NCI-H526 treated with DMSO at 0.1 percent for 48 hours (cell line): Measurements from ENCODE around the gene CASZ1.

Experiments used
- DNase-seq: peaks from one replicate; lab custom pipeline; 2025; lab: John Stamatoyannopoulos, UW

The CASZ1 gene

DNA sequence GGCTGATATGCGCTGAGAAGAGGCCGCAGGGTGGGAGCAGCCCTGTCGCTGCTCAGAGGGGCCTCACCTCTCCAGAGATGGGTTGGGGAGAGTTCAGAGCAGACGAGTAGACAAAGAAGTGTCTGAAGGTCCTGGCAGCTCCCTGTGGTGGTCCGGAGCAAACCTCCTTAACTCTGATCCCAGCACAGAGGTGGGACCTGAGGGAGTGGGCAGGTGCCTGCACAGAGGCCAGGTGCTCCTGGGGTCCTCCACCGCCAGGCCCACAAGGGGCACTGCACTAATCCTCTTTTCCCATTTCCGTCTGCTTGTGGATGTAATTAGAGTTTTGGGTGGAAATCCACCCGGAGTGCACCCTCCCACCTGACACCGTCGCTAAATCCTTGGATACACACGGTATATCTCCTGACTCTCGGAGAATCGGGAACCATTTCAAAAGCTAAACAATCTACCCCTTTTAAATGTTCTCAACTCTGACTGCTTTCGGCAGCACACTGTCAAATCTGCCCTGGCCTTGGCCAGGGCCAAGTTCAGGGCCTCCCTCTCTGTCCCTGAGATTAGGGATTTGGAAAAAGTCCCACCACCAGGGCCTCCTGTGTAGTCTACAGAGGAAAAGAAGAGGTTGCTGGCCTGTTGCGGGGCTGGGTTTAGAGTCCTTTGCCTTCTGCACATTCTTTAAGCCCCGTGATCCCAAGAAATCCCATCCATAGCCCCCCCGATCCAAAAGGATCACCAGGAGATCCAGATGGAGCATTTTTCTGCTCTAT is 22.4 kb downstream of the CASZ1 start:
- DNase-seq, result no peak

DNA sequence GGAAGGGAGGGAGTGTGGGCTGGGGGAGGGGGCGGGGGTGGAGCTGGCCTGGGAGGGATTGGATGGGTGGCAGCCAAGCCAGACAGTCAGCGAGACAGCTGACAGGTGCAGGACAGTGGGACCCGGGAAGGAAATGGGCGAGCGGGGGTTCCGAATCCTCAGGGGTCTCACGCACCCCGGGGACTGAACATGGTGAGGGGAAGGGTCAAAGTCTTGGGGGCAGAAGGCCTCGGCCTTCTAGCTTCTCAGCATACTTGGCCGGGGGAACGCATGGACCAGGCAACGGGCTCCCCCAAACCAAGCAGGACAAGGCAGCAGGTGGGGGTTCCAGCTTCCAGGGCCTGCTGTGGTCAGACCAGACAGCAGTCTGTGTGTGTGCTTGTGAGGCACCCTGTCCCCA is 23.1 kb downstream of the CASZ1 start:
- DNase-seq, result no peak

DNA sequence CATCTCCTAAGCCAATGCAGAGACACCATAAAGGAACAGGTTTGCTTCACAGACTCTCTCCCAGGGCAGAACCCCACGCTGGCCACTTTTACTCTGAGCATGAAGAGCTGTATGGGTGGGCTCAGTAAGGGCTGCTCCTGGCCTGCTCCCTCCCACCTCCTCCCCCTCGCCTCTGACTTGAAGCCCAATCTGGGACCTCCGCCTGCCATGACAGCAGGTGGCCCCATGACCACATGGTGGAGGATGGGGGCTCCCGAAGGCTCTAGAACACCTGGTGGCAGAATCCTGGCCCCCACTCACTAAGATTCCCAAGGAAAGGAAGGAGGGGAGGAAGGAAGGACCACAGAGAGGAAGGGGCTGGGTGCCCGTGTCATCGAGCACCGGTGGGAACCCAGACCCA is 23.7 kb downstream of the CASZ1 start:
- no peak for DNase-seq

DNA sequence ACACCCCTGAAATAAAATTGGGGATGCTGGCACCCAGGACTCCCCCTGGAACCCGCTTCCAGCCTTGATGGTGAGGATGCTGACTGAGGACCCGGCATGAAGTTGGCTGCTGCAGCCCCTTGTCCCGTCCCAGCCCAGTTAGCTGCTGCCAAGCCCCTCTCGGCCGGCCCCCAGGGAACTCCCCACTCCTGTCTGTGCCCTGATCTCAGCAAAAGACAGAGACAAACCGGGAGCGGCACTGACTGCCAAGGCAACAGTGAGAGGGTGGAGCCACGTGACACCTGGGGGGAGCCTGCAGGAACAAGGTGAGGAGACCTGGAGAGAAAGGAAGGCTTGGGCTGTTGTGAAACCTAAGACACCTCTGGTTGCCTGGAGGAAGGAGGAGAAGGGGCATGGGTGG is 24.7 kb downstream of the CASZ1 start:
- DNase-seq, result no peak

DNA sequence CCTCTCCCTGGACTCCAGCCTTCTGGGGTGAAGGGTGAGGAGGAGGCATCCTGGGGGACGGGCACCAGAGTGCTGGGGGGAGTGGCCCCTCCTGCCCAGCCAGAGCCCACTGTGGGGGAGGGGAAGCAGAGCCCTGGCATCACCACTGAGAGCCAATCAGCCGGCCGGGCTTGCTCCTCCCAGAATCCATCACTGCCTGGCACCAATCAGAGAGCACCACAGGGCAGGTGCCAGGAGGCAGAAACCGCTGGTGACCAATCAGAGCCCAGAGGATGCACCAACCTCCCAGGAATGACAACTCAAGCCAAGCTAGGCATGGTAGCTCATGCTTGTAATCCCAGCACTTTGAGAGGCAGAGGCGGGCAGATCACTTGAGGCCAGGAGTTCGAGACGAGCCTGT is 27.9 kb downstream of the CASZ1 start:
- no peak for DNase-seq

GRCh38 chr1:10767282-10767681 is 29.2 kb downstream of the CASZ1 start:
- no peak for DNase-seq

GRCh38 chr1:10765734-10766478 is 30.5 kb downstream of the CASZ1 start:
- DNase-seq, result no peak

GRCh38 chr1:10765304-10765703 is 31.1 kb downstream of the CASZ1 start:
- DNase-seq, result no peak

DNA sequence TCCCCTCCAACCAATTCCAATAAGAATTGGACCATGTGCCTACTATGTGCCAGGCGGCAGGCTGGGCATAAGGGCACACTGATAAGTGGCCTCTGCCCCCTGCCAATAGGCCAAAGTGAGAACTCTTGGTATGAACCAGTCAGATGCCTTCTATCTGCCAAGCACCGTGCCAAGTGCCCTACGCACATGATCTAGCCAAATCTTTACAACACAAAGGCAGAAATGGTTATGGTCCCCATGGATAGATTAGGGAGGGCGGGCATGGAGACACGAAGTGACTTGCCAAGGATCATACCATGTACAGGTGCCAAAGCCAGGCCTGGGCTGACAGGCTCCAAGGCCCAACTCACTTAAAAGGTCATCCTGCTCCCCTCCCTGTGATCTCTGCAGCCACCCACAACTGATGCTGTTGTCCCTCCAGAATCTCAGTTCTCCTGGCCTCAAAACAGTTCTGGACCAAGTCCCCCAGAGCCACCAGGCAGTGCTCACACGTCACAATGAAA is 32.1 kb downstream of the CASZ1 start:
- no peak for DNase-seq

DNA sequence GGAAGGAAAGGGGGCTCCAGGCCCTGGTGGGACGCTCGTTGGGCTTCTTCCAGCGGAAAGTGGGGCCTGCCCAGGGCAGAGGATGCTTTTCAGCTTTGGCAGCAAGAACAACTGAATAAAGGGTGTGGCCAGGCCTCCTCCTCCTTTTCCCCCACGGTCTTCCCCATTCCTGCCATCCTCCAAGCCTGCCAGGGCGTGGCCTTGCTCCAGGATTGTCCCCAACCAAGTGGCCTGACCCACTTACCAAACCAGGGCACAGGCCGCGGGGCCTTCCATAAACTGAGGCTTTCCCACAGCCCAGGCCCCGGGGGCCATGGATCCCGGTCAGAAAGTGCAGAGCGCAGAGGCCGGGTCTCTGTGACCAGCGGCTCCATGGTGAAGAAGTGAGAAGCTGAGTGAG is 33.6 kb downstream of the CASZ1 start:
- DNase-seq, result no peak

- no peak for DNase-seq
These were observed 34.3 kb downstream of the CASZ1 start for GRCh38 chr1:10762153-10762523.

- DNase-seq, result peak; percentile 53
These were observed 34.8 kb downstream of the CASZ1 start for GRCh38 chr1:10761503-10762152.

GRCh38 chr1:10760566-10761502 is 35.6 kb downstream of the CASZ1 start:
- DNase-seq, result no peak

DNA sequence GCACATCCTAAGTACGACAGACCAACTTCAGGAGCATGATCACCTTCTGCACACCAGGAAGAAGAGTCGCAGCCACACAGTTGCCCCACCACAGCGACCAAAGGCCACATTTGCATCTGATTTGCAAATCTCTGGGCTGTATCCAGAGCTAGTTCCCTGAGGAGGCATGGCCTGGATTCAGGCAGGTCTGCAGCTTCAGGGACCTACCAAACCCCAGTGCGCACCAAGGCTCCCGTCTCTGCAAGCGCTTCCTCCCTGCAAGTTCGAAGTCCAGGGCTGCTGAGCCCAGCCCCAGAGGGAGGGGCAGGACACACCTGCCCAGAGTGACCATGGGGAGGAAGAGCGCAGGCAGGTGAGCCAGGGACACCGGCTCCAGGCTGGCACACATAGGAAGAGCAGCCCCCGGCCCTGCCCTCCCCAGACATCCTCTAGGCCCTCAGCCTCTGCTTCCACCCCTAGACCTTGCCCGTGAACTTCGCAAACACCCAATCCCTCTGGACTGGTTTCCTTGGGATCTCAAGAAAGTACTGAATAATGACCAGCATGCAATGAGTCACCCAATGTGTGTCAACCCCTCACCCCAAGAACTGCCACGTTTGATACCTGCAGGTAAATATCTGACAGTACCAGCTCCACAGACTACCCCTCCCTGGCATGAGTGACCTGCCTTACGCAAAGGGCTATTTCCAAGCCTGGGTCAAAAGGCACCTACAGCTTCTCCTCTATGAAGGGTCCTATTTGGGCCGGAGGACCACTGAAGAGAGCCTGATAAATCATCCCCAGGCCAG is 36.8 kb downstream of the CASZ1 start:
- DNase-seq, result peak; percentile 94

DNA sequence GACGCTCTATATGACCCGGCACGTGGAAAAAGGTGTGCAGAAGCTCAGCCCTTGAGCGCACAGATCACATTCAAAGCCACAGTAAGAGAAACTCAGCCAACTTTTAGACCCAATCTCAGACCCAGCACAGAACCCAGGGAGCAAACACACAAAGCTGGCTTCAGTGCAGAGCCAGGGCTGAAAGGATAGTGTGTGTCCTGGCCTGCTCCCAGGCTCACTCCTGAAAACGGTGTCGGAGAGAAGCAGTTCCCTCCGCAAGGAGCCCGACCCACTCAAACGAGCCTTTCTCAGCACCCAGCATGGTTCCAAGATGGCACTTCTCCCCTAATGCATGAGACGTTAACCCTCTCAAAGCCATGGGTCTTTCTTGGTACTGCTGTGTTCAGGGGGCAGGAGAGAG is 39.6 kb downstream of the CASZ1 start:
- DNase-seq, result no peak

GRCh38 chr1:10755970-10756521 is 40.4 kb downstream of the CASZ1 start:
- peak; percentile 39 for DNase-seq

- DNase-seq, result no peak
These were observed 41.7 kb downstream of the CASZ1 start for GRCh38 chr1:10754568-10755329.

DNA sequence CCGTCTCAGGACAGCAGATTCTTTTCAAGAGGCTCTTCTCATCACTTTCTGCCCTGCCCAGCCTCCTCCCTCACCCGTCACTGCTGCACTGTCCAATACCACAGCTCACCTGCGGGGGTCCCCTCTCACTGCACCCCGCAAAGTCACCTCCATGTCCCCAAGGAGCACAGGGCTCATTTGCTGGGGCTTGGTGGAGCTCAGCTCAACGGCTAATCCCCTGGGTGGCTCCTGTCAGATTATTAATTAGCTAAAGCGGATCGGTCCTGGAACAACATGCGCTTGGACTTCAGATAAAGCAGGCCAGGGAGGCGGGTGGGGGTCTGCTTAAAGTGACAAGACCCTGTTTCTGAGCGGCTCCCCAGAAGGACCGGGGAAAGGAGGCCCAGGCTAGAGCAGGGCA is 43.1 kb downstream of the CASZ1 start:
- no peak for DNase-seq

GRCh38 chr1:10751561-10752085 is 44.8 kb downstream of the CASZ1 start:
- DNase-seq, result no peak

DNA sequence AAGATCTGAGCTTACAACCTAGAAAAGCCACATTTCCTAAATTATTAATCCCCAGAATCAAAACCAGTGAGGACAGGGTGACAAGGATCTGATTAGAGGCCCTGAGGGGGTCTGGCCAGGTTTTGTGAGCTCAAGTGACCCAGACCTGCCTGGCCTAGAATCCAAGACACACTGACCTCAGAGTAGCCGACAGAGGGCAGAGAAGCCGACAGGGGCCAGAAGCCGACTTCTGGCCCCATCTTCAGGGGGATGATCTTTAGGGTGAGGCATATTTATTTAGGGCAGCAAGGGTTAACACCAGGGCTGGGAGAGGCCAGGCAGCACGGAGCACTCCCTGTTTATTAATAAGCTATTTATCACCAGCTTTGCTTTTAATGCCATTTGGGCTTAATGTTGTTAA is 45.3 kb downstream of the CASZ1 start:
- DNase-seq, result no peak
